Right atrium auricular region (tissue), 2 donors: Measurements from ENCODE around the gene ZNF148. TPM values are rescaled to one million over a fixed set of nuclear protein-coding genes. Genes with fewer than 3 reads are reported as not detected.

Experiments used
- DNase-seq: peaks from one replicate; pipeline ENCODE4 v3.0.0-alpha.2; 2019; ENCODE audit warnings: low spot score
- H3K27ac ChIP-seq, 2 donors: fragments of 200-600 bp; sonication (generic); 1 replicate in 1 of 2; 2 replicates in 1 of 2; pipeline ENCODE4 v1.5.1; 2016 to 2019
- H3K27me3 ChIP-seq, 2 donors: fragments of 200-600 bp; sonication (generic); one replicate each; pipeline versions ENCODE4 v1.5.1 to v1.6.0; 2017 to 2019
- H3K36me3 ChIP-seq: fragments of 200-600 bp; sonication (generic); one replicate; pipeline ENCODE4 v1.5.1; 2016
- H3K4me1 ChIP-seq, 2 donors: fragments of 200-600 bp; sonication (generic); one replicate each; pipeline versions ENCODE4 v1.5.1 to v1.6.0; 2017 to 2019
- H3K4me3 ChIP-seq, 2 donors: fragments of 200-600 bp; sonication (generic); 1 replicate in 1 of 2; 2 replicates in 1 of 2; pipeline ENCODE4 v1.5.1; 2017 to 2019; ENCODE audit warnings: mild to moderate bottlenecking in 1 of 2, moderate library complexity in 1 of 2
- H3K9me3 ChIP-seq, 2 donors: fragments of 200-600 bp; sonication (generic); one replicate each; pipeline ENCODE4 v1.5.1; 2019
- total RNA-seq, 2 donors: library from RNA; depleted of rRNA; stranded (reverse); fragments of >200 nt; gene quantifications; one replicate each; pipeline ENCODE4 v1.1.0, GENCODE V29; 2016
- TF ChIP-seq, protein P1 (sequence below), 2 donors: fragments of 200-600 bp; sonication (generic); IDR thresholded peaks; one replicate each; pipeline ENCODE4 v1.5.1; 2019; ENCODE audit warnings: antibody characterized with exemption in 2 of 2

The ZNF148 gene
- total RNA-seq, 2 donors from 2014 or later = 21.3 to 24.3 TPM

DNA sequence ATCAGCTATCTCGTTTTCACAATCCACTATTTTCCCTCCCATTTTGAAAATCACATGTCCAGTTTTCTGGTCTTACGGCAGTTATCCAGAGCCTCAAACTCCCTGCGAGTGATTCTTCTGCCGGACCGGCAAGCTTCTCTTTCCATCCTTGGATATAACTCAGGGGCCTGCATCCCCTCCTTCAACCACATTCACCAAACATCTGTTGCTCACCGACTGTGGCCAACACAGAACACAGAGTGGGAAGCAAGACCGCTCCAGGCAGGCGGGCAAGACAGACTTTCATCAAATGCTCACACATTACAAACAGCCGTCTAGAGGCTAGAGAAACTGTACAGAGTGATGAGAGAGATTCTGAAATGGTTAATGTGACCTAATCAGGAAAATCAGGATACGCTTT lies 154.9 kb downstream of the ZNF148 start:
- Histone ChIP-seq H3K4me3 (no peak overlapping the region), H3K27ac (no peak overlapping the region), H3K4me1 (no peaks in the 10 kb centered on the region), H3K27me3 (no peaks in the 10 kb centered on the region), H3K9me3 (no peaks in the 10 kb centered on the region), H3K36me3 (no peaks in the 10 kb centered on the region)
- TF ChIP-seq, protein P1, sequence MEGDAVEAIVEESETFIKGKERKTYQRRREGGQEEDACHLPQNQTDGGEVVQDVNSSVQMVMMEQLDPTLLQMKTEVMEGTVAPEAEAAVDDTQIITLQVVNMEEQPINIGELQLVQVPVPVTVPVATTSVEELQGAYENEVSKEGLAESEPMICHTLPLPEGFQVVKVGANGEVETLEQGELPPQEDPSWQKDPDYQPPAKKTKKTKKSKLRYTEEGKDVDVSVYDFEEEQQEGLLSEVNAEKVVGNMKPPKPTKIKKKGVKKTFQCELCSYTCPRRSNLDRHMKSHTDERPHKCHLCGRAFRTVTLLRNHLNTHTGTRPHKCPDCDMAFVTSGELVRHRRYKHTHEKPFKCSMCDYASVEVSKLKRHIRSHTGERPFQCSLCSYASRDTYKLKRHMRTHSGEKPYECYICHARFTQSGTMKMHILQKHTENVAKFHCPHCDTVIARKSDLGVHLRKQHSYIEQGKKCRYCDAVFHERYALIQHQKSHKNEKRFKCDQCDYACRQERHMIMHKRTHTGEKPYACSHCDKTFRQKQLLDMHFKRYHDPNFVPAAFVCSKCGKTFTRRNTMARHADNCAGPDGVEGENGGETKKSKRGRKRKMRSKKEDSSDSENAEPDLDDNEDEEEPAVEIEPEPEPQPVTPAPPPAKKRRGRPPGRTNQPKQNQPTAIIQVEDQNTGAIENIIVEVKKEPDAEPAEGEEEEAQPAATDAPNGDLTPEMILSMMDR (IDR thresholded peaks at IDR 0.05) = no peak
- no peak for DNase-seq

DNA sequence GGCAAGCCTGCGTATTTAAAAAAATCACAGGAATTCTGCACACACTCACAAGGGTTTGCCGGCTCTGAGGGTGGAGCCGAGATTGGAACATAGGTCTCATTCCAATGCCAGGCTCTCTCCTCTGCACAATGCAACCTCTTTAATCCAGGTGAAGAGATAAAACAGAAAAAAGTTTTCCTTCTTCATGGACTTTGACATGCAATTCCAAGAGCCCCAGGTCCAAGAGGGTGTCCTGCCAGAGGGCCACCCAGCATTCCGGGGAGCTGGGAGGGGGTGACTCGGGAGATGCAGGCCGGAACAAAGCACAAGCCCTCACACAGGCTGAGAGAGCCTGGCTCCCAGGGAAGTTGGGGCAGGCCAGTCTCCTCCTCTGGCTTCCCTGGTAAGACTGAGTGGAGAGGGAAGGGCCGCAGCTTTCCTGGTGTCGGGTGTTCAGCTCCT lies 155.8 kb downstream of the ZNF148 start:
- H3K9me3 ChIP-seq = no peaks in the 10 kb centered on the region
- H3K4me3 ChIP-seq = no peak overlapping the region
- TF ChIP-seq, protein P1 (IDR thresholded peaks at IDR 0.05) = no peak
- H3K4me1 ChIP-seq = no peaks in the 10 kb centered on the region
- H3K27ac ChIP-seq = no peak overlapping the region
- no peaks in the 10 kb centered on the region for H3K27me3 ChIP-seq
- H3K36me3 ChIP-seq = no peaks in the 10 kb centered on the region
- no peak for DNase-seq

DNA sequence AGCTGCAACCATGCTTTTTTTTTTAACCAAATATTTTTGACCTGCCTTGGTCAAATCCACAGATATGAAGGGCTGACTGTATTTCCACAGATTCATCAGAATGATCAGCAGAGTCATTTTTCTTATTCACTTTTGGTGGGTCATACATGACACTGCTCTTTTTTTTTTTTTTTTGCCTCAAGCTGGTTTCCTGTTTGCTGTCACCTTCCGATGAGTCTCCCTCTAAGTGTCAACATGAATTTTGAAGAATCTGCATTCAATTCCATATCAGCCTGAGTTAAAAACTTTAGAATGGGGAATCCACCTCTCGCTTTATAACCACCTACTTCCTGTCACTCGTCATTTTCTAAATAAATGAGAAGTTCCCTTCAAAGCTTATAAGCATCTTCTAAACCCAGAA lies 160.4 kb downstream of the ZNF148 start:
- DNase-seq = no peak
- Histone ChIP-seq H3K27ac (no peak overlapping the region), H3K9me3 (no peaks in the 10 kb centered on the region), H3K4me3 (no peak overlapping the region), H3K4me1 (peaks cover 0 to 16% of the 10 kb centered on the region in 2 donors), H3K36me3 (no peaks in the 10 kb centered on the region), H3K27me3 (peaks cover 5 to 7% of the 10 kb centered on the region in 2 donors)
- TF ChIP-seq, protein P1 (IDR thresholded peaks at IDR 0.05) = no peak

DNA sequence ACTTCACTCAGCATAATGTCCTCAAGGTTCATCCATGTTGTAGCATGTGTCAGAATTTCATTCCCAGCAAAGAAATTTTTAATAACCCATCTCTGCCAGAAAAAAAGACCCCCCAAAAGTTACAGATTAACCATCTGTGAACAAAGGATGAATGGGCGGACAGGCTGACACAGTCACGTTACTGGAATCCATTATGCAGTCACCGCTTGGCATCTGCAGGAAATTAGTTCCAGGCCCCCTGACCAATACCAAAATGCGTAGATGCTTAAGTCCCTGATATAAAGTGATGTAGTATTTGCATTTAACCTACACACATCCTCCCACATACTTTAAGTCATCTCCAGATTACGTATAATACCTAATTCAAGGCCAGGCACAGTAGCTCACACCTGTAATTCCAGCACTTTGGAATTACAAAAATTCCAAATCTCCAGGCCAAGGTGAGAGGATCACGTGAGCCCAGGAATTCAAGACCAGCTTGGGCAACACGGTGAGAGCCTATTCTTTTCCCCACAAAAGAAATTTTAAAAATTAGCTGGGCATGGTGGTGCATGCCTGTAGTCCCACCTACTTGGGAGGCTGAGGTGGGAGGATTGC lies 161.1 kb downstream of the ZNF148 start:
- Histone ChIP-seq H3K36me3 (no peaks in the 10 kb centered on the region), H3K9me3 (no peaks in the 10 kb centered on the region), H3K27ac (no peak overlapping the region), H3K27me3 (peaks cover 5 to 7% of the 10 kb centered on the region in 2 donors), H3K4me1 (peaks cover 0 to 16% of the 10 kb centered on the region in 2 donors), H3K4me3 (no peak overlapping the region)
- no peak for DNase-seq
- TF ChIP-seq, protein P1 (IDR thresholded peaks at IDR 0.05) = no peak

DNA sequence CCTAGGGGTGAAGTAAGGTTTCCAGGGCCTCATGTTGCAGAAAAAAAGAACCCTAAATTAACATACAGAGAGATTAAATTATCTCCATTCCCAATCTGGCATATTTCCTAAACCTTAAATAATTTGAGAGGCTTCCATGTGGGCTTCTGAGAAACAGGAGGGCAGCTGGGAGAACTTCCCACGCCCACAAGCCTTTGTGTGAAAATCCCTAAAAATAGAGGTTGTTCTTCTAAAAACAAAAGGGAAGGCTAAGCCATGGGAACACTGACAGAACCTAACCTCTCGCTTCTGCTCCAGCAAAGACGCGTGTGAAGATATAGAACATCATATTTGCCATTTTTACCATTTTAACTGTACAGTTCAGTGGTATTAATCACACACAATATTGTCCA lies 161.8 kb downstream of the ZNF148 start:
- Histone ChIP-seq H3K4me1 (peaks cover 0 to 16% of the 10 kb centered on the region in 2 donors), H3K4me3 (no peak overlapping the region), H3K36me3 (no peaks in the 10 kb centered on the region), H3K9me3 (no peaks in the 10 kb centered on the region), H3K27me3 (peaks cover 5 to 7% of the 10 kb centered on the region in 2 donors), H3K27ac (no peak overlapping the region)
- no peak for DNase-seq
- TF ChIP-seq, protein P1 (IDR thresholded peaks at IDR 0.05) = no peak
